ENCODE measurements around the gene TEX51. TPM values are rescaled to one million over a fixed set of nuclear protein-coding genes. Genes with fewer than 3 reads are reported as not detected.

The TEX51 gene
- total and polyA plus RNA-seq, 11 donors: not detected

DNA sequence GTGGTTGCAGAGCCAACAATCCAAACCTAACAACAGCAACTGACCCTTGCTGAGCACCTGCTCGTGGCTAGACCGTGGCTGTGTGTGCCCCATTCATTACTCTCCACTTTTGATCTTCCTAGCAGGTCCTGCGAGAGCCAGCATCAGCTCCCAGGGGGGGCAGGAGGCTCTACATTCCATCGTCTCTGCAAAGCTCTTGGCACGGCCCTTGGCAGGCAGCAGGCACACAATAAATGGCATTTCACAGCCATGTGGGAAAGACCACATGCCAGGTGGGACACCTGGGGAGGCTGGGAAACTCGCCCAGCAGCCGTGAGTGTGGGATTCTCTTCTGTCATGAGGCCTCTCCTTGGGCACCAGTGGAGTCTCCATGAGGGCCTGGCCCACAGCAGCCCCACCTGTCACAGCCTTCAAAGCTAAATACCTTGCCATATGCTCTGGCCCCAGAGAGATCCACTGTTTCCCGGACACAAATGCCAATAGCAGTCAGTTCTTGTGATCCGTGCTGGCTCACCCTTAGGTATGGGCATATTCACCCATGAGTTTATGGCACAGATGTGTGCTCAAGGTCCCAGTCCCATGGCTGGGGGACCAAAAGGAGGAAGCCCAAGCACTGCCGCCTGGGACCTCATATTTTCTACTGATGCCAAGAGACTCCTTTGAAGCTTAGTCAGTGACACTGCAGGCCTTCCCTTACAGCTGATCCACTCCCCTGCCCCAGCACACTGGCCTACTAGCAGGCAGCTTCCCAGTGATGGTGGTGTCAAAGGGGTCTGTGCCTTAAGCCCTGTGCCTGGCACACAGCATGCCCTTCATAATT lies 6.8 kb upstream of the TEX51 start:
- peak in 1 of 5 donors; percentile 9 for DNase-seq
- Histone ChIP-seq H3K27ac (no peak overlapping the region), H3K4me1 (no peaks in the 10 kb centered on the region), H3K36me3 (no peaks in the 10 kb centered on the region), H3K4me3 (no peak overlapping the region), H3K9me3 (no peaks in the 10 kb centered on the region), H3K27me3 (peaks cover 0 to 6% (median 0%) of the 10 kb centered on the region in 9 donors)
- 57 to 67% (median 62%) methylated on average over 10 of the region's 10 CpGs for WGBS, 4 donors
- intact Hi-C loops (cut with DNase I): no loop called here
- no peak for ATAC-seq
- TF ChIP-seq CTCF (IDR thresholded peaks at IDR 0.05) (no peak), POLR2A (IDR thresholded peaks at IDR 0.05) (no peak)

- 75 to 94% (median 87%) methylated on average over 4 of the region's 4 CpGs for WGBS, 4 donors
- H3K27me3 ChIP-seq: no peaks in the 10 kb centered on the region
- H3K4me1 ChIP-seq: no peaks in the 10 kb centered on the region
- intact Hi-C loops (cut with DNase I): no loop called here
- no peaks in the 10 kb centered on the region for H3K36me3 ChIP-seq
- H3K4me3 ChIP-seq: no peak overlapping the region
- ATAC-seq: no peak
- no peaks in the 10 kb centered on the region for H3K9me3 ChIP-seq
- DNase-seq: peak in 1 of 5 donors; percentile 5
- TF ChIP-seq CTCF (IDR thresholded peaks at IDR 0.05) (no peak), POLR2A (IDR thresholded peaks at IDR 0.05) (no peak)
- H3K27ac ChIP-seq: no peak overlapping the region
These were observed 5.5 kb upstream of the TEX51 start for GRCh38 chr2:126893153-126893552.

GRCh38 chr2:126893606-126894005 lies 5.1 kb upstream of the TEX51 start:
- no peak overlapping the region for H3K4me3 ChIP-seq
- TF ChIP-seq CTCF (IDR thresholded peaks at IDR 0.05): no peak
- H3K36me3 ChIP-seq: no peaks in the 10 kb centered on the region
- no peaks in the 10 kb centered on the region for H3K27me3 ChIP-seq
- DNase-seq (no peak), ATAC-seq (no peak)
- H3K4me1 ChIP-seq: no peaks in the 10 kb centered on the region
- intact Hi-C loops (cut with DNase I): no loop called here
- no peaks in the 10 kb centered on the region for H3K9me3 ChIP-seq
- H3K27ac ChIP-seq: no peak overlapping the region

GRCh38 chr2:126894082-126894481 lies 4.6 kb upstream of the TEX51 start:
- Histone ChIP-seq H3K4me1 (no peaks in the 10 kb centered on the region), H3K36me3 (no peaks in the 10 kb centered on the region), H3K27me3 (no peaks in the 10 kb centered on the region), H3K9me3 (no peaks in the 10 kb centered on the region), H3K27ac (no peak overlapping the region), H3K4me3 (no peak overlapping the region)
- no peak for ATAC-seq
- 44 to 84% (median 80%) methylated on average over 1 of the region's 1 CpG for WGBS, 4 donors
- TF ChIP-seq POLR2A (IDR thresholded peaks at IDR 0.05) (no peak), CTCF (IDR thresholded peaks at IDR 0.05) (no peak)
- intact Hi-C loops (cut with DNase I): no loop called here
- no peak for DNase-seq

Data from heart left ventricle (tissue), 16 donors.